Ramos (cell line): Measurements from ENCODE around the gene DCXR.

Source experiments
- in situ Hi-C: fragments of 300-500 bp; cut with MboI; formaldehyde crosslinking; loops from one replicate; pipeline ENCODE4 v1.14.3; 2022; ENCODE audit warnings: low sequenced_read_pairs; ENCODE audit not compliant: unreplicated experiment

The DCXR gene

GRCh38 chr17:82037092-82037888, at the start of gene DCXR:
DCXR (minus strand) TSS chr17:82037697; CDS start chr17:82037682, 15 bp downstream.
- in situ Hi-C loops: no loop called here

DNA sequence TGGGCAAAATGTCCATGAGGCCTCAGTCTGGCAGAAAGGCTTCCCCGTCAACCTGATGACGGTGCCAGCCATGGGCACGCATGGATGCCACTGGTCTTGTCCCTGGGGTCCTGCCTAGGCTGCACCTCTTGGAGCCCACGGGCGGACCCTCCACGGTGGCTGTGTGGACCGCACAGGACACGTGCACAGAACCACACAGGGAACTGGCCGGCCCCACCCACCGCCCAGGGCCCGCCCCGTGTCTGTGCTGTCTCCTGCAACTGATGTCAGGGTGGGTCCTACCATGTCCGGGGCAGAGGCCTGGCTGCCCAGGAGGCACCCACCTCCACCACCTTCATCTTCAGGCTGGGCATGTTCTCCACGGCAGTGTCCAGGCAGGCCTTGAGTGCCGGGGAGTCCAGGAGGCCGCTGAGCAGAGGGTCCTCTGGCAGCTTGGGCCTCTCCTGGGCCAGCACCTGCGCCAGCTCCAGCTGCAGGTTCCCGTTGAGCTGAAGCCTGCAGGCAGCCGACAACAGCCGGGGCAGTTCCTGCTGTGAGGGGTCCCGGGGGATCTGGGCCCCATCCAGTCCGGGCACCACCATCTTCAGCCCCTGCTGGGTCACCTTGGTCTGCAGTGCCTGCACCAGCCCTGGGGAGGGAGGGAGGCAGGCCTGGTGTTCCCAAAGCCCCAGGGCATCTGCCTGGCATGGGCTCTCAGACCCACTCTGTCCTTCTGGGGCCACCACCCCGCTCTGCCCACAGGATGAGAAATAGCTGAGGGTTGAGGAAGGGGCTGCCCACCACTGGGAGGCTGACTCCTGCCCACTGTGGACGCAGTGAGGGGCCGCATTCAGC, 48.7 kb upstream of the DCXR start:
- in situ Hi-C loops: no loop called here

- in situ Hi-C loops: no loop called here
Measured at GRCh38 chr17:82085031-82085861, 47.7 kb upstream of the DCXR start.

DNA sequence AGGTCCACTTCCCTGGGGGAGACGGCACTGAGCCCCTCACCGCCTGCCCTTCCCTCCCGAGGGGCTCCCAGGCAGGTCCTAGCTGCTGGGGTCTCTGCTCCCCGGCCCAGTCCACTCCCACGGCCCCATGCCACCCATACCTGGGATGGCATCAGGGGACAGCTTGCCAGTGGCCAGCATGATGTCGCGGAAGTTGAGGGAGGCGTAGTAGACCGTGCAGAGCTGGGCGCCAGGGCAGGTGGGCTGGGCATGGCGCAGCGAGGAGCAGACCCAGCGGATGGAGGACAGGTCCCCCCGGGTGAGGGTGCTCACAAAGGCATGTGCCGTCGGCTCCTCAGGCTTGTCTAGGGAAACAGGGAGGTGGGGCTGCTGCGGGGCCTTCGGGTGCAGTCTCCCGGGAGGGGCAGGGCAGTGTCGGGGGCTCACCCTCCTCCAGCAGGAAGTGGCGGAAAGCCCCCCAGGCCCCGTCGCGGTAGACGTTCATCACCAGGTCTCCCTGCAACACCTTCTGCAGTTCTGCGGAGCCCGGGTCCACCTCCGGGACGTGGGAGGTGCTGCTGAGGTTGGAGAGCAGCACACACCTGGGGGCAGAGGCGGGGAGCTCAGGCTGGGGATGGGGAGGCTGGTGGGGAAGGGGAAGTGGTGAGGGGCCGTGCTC, 47.0 kb upstream of the DCXR start:
- in situ Hi-C loops: no loop called here

GRCh38 chr17:82083533-82084359, 46.2 kb upstream of the DCXR start:
- in situ Hi-C loops: no loop called here

DNA sequence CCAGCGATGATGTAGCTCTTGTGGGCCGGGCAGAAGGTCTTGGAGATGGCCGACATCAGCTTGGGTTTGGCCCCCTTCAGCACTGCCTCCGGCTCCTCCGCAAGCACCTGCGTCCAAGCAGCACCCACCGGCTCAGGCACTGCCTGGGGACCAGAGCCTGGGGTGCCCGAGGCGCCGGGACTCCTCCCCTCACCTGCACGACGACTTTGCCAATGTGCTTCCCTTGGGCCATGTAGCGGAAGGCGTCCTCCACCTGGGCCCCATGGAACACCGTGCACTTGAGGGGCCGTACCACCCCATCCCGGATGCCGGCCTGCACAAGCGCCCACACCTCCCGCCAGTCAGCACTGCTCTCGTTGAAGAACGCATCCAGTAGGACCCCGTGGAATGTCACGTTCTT, 45.5 kb upstream of the DCXR start:
- in situ Hi-C loops: no loop called here

DNA sequence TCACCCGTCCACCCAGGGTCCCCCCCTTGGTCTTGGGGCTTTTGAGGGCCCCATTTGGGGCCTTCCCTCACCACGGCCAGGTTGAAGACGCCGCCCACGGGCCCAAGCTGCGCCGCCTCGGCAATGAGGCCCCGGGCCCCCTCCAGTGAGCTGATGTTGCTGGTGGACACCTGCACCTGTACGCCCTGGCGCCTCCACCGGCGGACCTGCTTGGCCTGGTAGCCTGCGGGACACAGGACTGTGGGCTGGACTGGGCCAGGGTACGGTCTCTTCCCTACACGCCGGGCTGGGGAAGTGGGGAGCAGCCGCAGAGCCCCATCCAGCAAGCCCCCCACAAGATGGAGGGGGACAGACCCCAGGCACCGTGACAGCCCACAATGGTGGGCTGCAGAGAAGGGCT, 45.0 kb upstream of the DCXR start:
- in situ Hi-C loops: no loop called here

GRCh38 chr17:82081966-82082365, 44.5 kb upstream of the DCXR start:
- in situ Hi-C loops: no loop called here

DNA sequence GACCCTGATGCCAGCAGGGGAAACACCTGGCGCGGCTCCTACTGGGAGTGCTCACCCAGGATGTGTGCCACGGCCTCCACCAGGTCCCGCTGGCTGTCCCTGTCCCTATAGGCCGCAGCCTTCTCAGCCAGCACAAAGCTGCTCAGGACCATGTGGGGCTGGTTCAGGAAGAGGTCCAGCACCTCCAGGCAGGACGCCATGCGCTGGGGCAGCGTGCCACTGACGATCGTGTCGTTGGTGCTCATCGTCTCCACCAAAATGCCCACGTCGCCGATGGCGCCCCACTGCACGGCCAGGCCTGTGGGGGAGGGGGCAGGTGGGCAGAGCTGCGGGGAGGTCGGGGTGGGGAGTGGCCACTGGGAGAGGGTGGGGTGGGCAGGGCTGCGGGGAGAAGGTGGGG, 44.0 kb upstream of the DCXR start:
- in situ Hi-C loops: no loop called here

- in situ Hi-C loops: no loop called here
Measured at GRCh38 chr17:82080789-82081464, 43.4 kb upstream of the DCXR start.

GRCh38 chr17:82080048-82080788, 42.7 kb upstream of the DCXR start:
- in situ Hi-C loops: no loop called here

- in situ Hi-C loops: no loop called here
Measured at GRCh38 chr17:82079001-82079677, 41.6 kb upstream of the DCXR start.

DNA sequence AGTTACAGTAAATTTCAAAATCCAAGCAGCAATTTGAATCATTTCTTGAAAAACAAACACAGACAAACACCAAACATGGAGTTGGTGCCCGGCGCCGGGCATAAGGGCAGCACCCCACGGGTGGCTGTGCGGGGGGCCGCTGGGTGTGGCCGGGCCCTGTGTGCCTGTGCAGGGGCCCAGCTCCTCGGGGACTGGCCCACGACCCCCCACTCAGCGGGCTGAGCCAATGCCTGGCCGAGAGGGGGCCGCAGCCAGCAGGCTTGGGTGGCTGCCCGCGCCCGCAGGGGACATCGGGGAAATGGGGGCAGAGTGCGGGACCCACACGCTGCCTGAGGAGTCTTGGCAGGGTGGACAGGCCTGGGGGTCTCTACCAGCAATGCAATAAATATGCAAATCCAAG, 40.9 kb upstream of the DCXR start:
- in situ Hi-C loops: no loop called here

DNA sequence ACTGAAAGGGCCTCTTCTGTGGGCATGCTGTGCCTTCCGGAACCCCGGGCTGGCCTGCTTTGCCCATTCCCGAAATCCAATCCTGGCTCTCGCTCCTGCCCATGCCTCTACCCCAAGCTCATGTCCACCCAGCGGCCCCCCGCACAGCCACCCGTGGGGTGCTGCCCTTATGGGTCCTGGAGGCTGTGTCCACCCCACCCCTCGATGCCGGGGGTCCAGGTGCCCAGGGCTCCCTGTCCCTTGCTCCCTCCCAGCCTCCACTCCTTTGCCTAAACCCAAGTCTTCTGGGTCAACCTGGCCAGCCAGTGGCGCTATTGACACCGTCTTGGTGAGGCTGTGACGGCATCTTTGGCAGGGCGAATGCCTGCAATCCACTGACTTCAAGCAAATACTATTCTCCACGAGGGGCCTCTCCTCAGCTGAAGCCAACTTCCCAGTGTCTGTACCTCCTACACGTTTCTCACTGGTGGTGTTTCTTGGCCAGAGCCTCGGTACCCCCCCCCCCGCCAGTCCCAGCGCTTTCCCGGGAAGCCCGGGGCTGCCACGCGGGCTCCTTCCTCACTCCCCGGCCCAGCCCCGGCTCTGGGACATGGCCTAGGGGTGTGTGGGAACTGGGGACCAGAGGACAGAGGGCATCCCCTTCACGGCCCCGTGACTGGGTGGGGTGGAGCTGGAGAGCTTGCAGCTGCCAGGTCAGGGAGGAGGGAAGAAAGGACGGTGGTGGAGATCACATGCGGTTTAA, 40.3 kb upstream of the DCXR start:
- in situ Hi-C loops: no loop called here

GRCh38 chr17:82076785-82077591, 39.5 kb upstream of the DCXR start:
- in situ Hi-C loops: no loop called here
